ENCODE measurements around the gene CNN1. TPM values are rescaled to one million over a fixed set of nuclear protein-coding genes. Genes with fewer than 3 reads are reported as not detected.
"Not testable (repeated sequence)": the region's sequence is repeated elsewhere in the genome, so short reads cannot be mapped to it uniquely, and the experiment has no call there.

Gene CNN1
- total RNA-seq, 1 experiment from 2014 or later: not detected

DNA sequence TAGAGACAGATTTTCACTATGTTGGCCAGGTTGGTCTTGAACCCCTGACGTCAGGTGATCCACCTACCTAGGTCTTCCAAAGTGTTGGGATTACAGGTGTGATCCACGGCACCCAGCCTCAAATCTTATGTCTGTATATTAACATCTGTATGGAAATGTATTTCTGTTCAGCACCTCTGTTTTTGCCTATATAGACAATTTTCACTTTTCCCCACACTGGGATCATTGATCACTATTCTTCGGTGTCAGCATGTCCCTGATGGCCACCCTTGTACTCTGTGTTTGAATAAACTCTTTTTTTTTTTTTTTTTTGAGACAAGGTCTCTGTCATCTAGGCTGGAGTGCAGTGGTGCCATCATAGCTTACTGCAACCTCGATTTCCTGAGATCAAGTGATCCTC lies 55.4 kb downstream of the CNN1 start:
- H3K4me2 ChIP-seq (ENCODE audit: low read depth, low read length, poor library complexity, severe bottlenecking): no peak overlapping the region
- no peaks in the 10 kb centered on the region for H3K27me3 ChIP-seq (ENCODE audit: low read length)
- H3K9me3 ChIP-seq (ENCODE audit: low read length): no peaks in the 10 kb centered on the region
- H2AFZ ChIP-seq (ENCODE audit: low read length): no peak overlapping the region
- H3K79me2 ChIP-seq (ENCODE audit: low read length): peaks cover 17% of the 10 kb centered on the region
- no peak overlapping the region for H3K9ac ChIP-seq (ENCODE audit: low read length)
- H3K36me3 ChIP-seq (ENCODE audit: insufficient read depth, low read length): peaks cover 7% of the 10 kb centered on the region
- no peak for DNase-seq
- H3K27ac ChIP-seq (ENCODE audit: low read length): no peak overlapping the region
- H3K9me2 ChIP-seq (replicated peaks; ENCODE audit: insufficient read depth, low read length): no peaks in the 10 kb centered on the region
- no peaks in the 10 kb centered on the region for H4K20me1 ChIP-seq (ENCODE audit: insufficient read depth, low read depth, low read length)
- H3K4me3 ChIP-seq (ENCODE audit: low read length): no peak overlapping the region
- peaks cover 20% of the 10 kb centered on the region for H3K4me1 ChIP-seq (ENCODE audit: low read length)

GRCh38 chr19:11596156-11596555 lies 57.5 kb downstream of the CNN1 start:
- H3K9me2 ChIP-seq (replicated peaks; ENCODE audit: insufficient read depth, low read length): no peaks in the 10 kb centered on the region
- H2AFZ ChIP-seq (ENCODE audit: low read length): no peak overlapping the region
- DNase-seq: peak; percentile 41
- H3K27ac ChIP-seq (ENCODE audit: low read length): no peak overlapping the region
- no peak overlapping the region for H3K9ac ChIP-seq (ENCODE audit: low read length)
- peaks cover 16% of the 10 kb centered on the region for H3K36me3 ChIP-seq (ENCODE audit: insufficient read depth, low read length)
- H3K4me2 ChIP-seq (ENCODE audit: low read depth, low read length, poor library complexity, severe bottlenecking): peak overlapping the region; percentile 87
- no peak overlapping the region for H3K4me3 ChIP-seq (ENCODE audit: low read length)
- H3K27me3 ChIP-seq (ENCODE audit: low read length): no peaks in the 10 kb centered on the region
- H4K20me1 ChIP-seq (ENCODE audit: insufficient read depth, low read depth, low read length): no peaks in the 10 kb centered on the region
- peaks cover 35% of the 10 kb centered on the region for H3K79me2 ChIP-seq (ENCODE audit: low read length)
- H3K4me1 ChIP-seq (ENCODE audit: low read length): peaks cover 20% of the 10 kb centered on the region
- H3K9me3 ChIP-seq (ENCODE audit: low read length): no peaks in the 10 kb centered on the region

GRCh38 chr19:11597202-11598102 lies 58.8 kb downstream of the CNN1 start, which contains the start of gene ZNF627:
ZNF627 (plus strand) TSS chr19:11597483; CDS start chr19:11597628, 145 bp downstream.
- Histone ChIP-seq H3K4me3 (ENCODE audit: low read length) (peak within 1 kb of the TSS; percentile 96), H3K9me3 (ENCODE audit: low read length) (peaks cover 3% of the 10 kb centered on the region; the same call in 1 of the 2 replicates), H3K9ac (ENCODE audit: low read length) (peak within 1 kb of the TSS; percentile 83), H3K4me2 (ENCODE audit: low read depth, low read length, poor library complexity, severe bottlenecking) (peak within 1 kb of the TSS; percentile 87), H3K9me2 (replicated peaks; ENCODE audit: insufficient read depth, low read length) (no peaks in the 10 kb centered on the region), H4K20me1 (ENCODE audit: insufficient read depth, low read depth, low read length) (no peaks in the 10 kb centered on the region), H2AFZ (ENCODE audit: low read length) (no peak within 1 kb of the TSS), H3K27me3 (ENCODE audit: low read length) (no peaks in the 10 kb centered on the region), H3K27ac (ENCODE audit: low read length) (peak within 1 kb of the TSS; percentile 55), H3K79me2 (ENCODE audit: low read length) (peaks cover 46% of the 10 kb centered on the region), H3K4me1 (ENCODE audit: low read length) (peaks cover 20% of the 10 kb centered on the region), H3K36me3 (ENCODE audit: insufficient read depth, low read length) (peaks cover 22% of the 10 kb centered on the region)
- peak; percentile 99 for DNase-seq

DNA sequence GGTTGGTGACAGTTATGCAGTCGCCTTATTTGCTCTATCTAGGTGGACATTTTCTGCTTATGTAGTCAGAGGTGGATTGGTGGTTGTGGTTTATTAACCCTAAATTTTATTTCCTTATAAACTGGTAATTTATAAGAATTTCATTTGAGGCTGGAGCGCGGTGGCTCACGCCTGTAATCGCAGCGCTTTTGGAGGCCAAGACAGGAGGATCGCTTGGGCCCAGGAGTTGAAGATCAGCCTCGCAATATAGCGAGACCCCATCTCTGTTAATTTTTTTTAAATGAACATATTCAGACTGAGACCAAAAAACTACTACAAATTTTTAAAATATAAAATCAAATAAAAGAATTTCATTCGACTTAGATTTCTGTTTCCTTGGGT lies 59.4 kb downstream of the CNN1 start:
- Histone ChIP-seq H3K9ac (ENCODE audit: low read length) (peak overlapping the region; percentile 83), H3K4me1 (ENCODE audit: low read length) (peaks cover 20% of the 10 kb centered on the region), H3K79me2 (ENCODE audit: low read length) (peaks cover 52% of the 10 kb centered on the region), H2AFZ (ENCODE audit: low read length) (no peak overlapping the region), H3K9me2 (replicated peaks; ENCODE audit: insufficient read depth, low read length) (no peaks in the 10 kb centered on the region), H3K4me2 (ENCODE audit: low read depth, low read length, poor library complexity, severe bottlenecking) (peak overlapping the region; percentile 87), H3K27me3 (ENCODE audit: low read length) (no peaks in the 10 kb centered on the region), H3K9me3 (ENCODE audit: low read length) (peaks cover 3% of the 10 kb centered on the region; the same call in 1 of the 2 replicates), H3K4me3 (ENCODE audit: low read length) (peak overlapping the region; percentile 96), H4K20me1 (ENCODE audit: insufficient read depth, low read depth, low read length) (no peaks in the 10 kb centered on the region), H3K36me3 (ENCODE audit: insufficient read depth, low read length) (peaks cover 23% of the 10 kb centered on the region), H3K27ac (ENCODE audit: low read length) (peak overlapping the region; percentile 55)
- no peak for DNase-seq

DNA sequence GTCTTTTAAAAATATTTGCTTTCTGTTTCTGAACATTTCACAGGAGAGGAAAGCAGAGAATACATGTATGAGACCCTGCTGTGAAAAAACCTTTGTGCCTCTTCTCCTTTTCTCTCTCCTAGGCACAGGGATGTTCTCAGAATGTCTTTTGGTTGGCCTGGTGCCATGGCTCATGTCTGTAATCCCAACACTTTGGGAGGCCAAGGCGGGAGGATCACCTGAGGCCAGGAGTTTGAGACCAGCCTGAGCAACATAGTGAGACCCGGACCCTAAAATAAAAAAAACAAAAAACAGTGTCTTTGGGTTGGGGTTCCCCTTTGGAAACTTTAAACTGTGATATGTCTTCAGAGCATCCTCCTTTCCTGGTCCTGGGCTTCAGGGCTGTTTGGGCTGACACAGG lies 60.1 kb downstream of the CNN1 start:
- H3K36me3 ChIP-seq (ENCODE audit: insufficient read depth, low read length): peaks cover 28% of the 10 kb centered on the region
- H3K4me3 ChIP-seq (ENCODE audit: low read length): peak overlapping the region; percentile 96
- H3K79me2 ChIP-seq (ENCODE audit: low read length): peaks cover 56% of the 10 kb centered on the region
- H3K27me3 ChIP-seq (ENCODE audit: low read length): no peaks in the 10 kb centered on the region
- H3K9me3 ChIP-seq (ENCODE audit: low read length): peaks cover 3% of the 10 kb centered on the region; the same call in 1 of the 2 replicates
- no peaks in the 10 kb centered on the region for H3K9me2 ChIP-seq (replicated peaks; ENCODE audit: insufficient read depth, low read length)
- DNase-seq: peak; percentile 40
- H4K20me1 ChIP-seq (ENCODE audit: insufficient read depth, low read depth, low read length): no peaks in the 10 kb centered on the region
- H3K4me1 ChIP-seq (ENCODE audit: low read length): peaks cover 20% of the 10 kb centered on the region
- H2AFZ ChIP-seq (ENCODE audit: low read length): no peak overlapping the region
- H3K4me2 ChIP-seq (ENCODE audit: low read depth, low read length, poor library complexity, severe bottlenecking): peak overlapping the region; percentile 87
- peak overlapping the region; percentile 33; the same call in 1 of the 2 replicates for H3K27ac ChIP-seq (ENCODE audit: low read length)
- H3K9ac ChIP-seq (ENCODE audit: low read length): peak overlapping the region; percentile 83; the same call in 1 of the 2 replicates

- Histone ChIP-seq H3K36me3 (ENCODE audit: insufficient read depth, low read length) (peaks cover 37% of the 10 kb centered on the region), H3K79me2 (ENCODE audit: low read length) (peaks cover 64% of the 10 kb centered on the region), H3K4me1 (ENCODE audit: low read length) (peaks cover 20% of the 10 kb centered on the region)
- not testable (repeated sequence) for H4K20me1 ChIP-seq (ENCODE audit: insufficient read depth, low read depth, low read length); DNase-seq; H3K27me3 ChIP-seq (ENCODE audit: low read length); H3K4me2 ChIP-seq (ENCODE audit: low read depth, low read length, poor library complexity, severe bottlenecking); H3K4me3 ChIP-seq (ENCODE audit: low read length); H3K9me2 ChIP-seq (replicated peaks; ENCODE audit: insufficient read depth, low read length); H3K27ac ChIP-seq (ENCODE audit: low read length); H2AFZ ChIP-seq (ENCODE audit: low read length); H3K9ac ChIP-seq (ENCODE audit: low read length); H3K9me3 ChIP-seq (ENCODE audit: low read length)
Observed at GRCh38 chr19:11599704-11600103, 61.1 kb downstream of the CNN1 start.

Small RNAs within 50 kb of the gene (small RNA-seq; reads per million reads assigned to genes)
- gene MIR7974 (4.3 reads per million, percentile 76 among the genes with 10 or more reads in this experiment), gene RN7SL833P (0.24 reads per million)

Other genes starting within 250 kb of the CNN1 start
- gene TSPAN16, start 242.7 kb upstream of the CNN1 start, total RNA-seq (2014; rRNA removed; shearing (Covaris generic); ENCODE audit: low replicate concordance): not detected in 2 replicates
- gene RAB3D, start 199.2 kb upstream of the CNN1 start, total RNA-seq (2014; rRNA removed; shearing (Covaris generic); ENCODE audit: low replicate concordance): 8.6 and 9.0 TPM in 2 replicates
- 103 and 156 TPM in 2 replicates for gene TMEM205, start 192.6 kb upstream of the CNN1 start, total RNA-seq (2014; rRNA removed; shearing (Covaris generic); ENCODE audit: low replicate concordance)
- gene CCDC159, start 192.3 kb upstream of the CNN1 start, total RNA-seq (2014; rRNA removed; shearing (Covaris generic); ENCODE audit: low replicate concordance): 2.9 and 14.8 TPM in 2 replicates
- gene PLPPR2, start 183.4 kb upstream of the CNN1 start, total RNA-seq (2014; rRNA removed; shearing (Covaris generic); ENCODE audit: low replicate concordance): 0.43 and 0.67 TPM in 2 replicates
- gene SWSAP1, start 164.2 kb upstream of the CNN1 start, total RNA-seq (2014; rRNA removed; shearing (Covaris generic); ENCODE audit: low replicate concordance): 7.4 and 12.6 TPM in 2 replicates
- gene EPOR, start 154.5 kb upstream of the CNN1 start, total RNA-seq (2014; rRNA removed; shearing (Covaris generic); ENCODE audit: low replicate concordance): 8.5 and 16.7 TPM in 2 replicates
- 2.5 TPM in 1 of 2 replicates, not detected in the other for gene RGL3, start 119.5 kb upstream of the CNN1 start, total RNA-seq (2014; rRNA removed; shearing (Covaris generic); ENCODE audit: low replicate concordance)
- 0.32 TPM in 1 of 2 replicates, not detected in the other for gene ODAD3, start 103.7 kb upstream of the CNN1 start, total RNA-seq (2014; rRNA removed; shearing (Covaris generic); ENCODE audit: low replicate concordance)
- gene PRKCSH, start 103.2 kb upstream of the CNN1 start, total RNA-seq (2014; rRNA removed; shearing (Covaris generic); ENCODE audit: low replicate concordance): 77.3 and 90.4 TPM in 2 replicates
- gene ELAVL3, start 57.8 kb upstream of the CNN1 start, total RNA-seq (2014; rRNA removed; shearing (Covaris generic); ENCODE audit: low replicate concordance): not detected in 2 replicates
- gene ZNF653, start 33.0 kb upstream of the CNN1 start, total RNA-seq (2014; rRNA removed; shearing (Covaris generic); ENCODE audit: low replicate concordance): 6.1 and 11.3 TPM in 2 replicates
- gene ECSIT, start 9.7 kb upstream of the CNN1 start, total RNA-seq (2014; rRNA removed; shearing (Covaris generic); ENCODE audit: low replicate concordance): 59.8 and 86.0 TPM in 2 replicates
- 52.5 and 84.1 TPM in 2 replicates for gene ELOF1, start 20.4 kb downstream of the CNN1 start, total RNA-seq (2014; rRNA removed; shearing (Covaris generic); ENCODE audit: low replicate concordance)
- gene ACP5, start 38.8 kb downstream of the CNN1 start, total RNA-seq (2014; rRNA removed; shearing (Covaris generic); ENCODE audit: low replicate concordance): 24.0 and 55.1 TPM in 2 replicates
- gene ZNF627, start 58.6 kb downstream of the CNN1 start, total RNA-seq (2014; rRNA removed; shearing (Covaris generic); ENCODE audit: low replicate concordance): 19.9 and 27.7 TPM in 2 replicates
- gene ZNF823, start 200.1 kb downstream of the CNN1 start, total RNA-seq (2014; rRNA removed; shearing (Covaris generic); ENCODE audit: low replicate concordance): 5.9 and 8.8 TPM in 2 replicates
- 15.8 and 16.4 TPM in 2 replicates for gene ZNF441, start 228.1 kb downstream of the CNN1 start, total RNA-seq (2014; rRNA removed; shearing (Covaris generic); ENCODE audit: low replicate concordance)

Data from Karpas-422 (cell line).